Cardiac fibroblast (primary cell): ENCODE measurements around the gene OBSCN.
"Not testable (repeated sequence)": the region's sequence is repeated elsewhere in the genome, so short reads cannot be mapped to it uniquely, and the experiment has no call there.

Source experiments
- DNase-seq, 2 donors: peaks; one replicate each; pipeline versions ENCODE4 v3.0.0 to v3.0.0-alpha.2; 2010; ENCODE audit warnings: low read depth in 2 of 2
- H3K4me3 ChIP-seq, 2 donors: replicated peaks in 1 of 2; 1 replicate in 1 of 2; 2 replicates in 1 of 2; pipeline ENCODE4 v1.5.1; 2011; ENCODE audit warnings: low read depth in 2 of 2, low read length in 2 of 2, mild to moderate bottlenecking in 2 of 2, moderate library complexity in 1 of 2
- CTCF ChIP-seq: IDR thresholded peaks from one replicate; pipeline ENCODE4 v1.5.1; 2011; ENCODE audit warnings: low read depth, mild to moderate bottlenecking, low read length, inconsistent platforms

The OBSCN gene

GRCh38 chr1:228216371-228217320, 8.8 kb downstream of the OBSCN start:
- H3K4me3 ChIP-seq, result no peak overlapping the region
- no peak for DNase-seq
- no peak for TF ChIP-seq CTCF

GRCh38 chr1:228217551-228218344, 9.9 kb downstream of the OBSCN start:
- TF ChIP-seq CTCF, result no peak
- no peak for DNase-seq
- no peak overlapping the region for H3K4me3 ChIP-seq

- DNase-seq, result no peak
- H3K4me3 ChIP-seq, result no peak overlapping the region
- TF ChIP-seq CTCF, result no peak
Observed at GRCh38 chr1:228218513-228219244, 10.8 kb downstream of the OBSCN start.

GRCh38 chr1:228219245-228219961, 11.6 kb downstream of the OBSCN start:
- no peak for TF ChIP-seq CTCF
- no peak for DNase-seq
- H3K4me3 ChIP-seq, result no peak overlapping the region

GRCh38 chr1:228219962-228220780, 12.3 kb downstream of the OBSCN start:
- no peak for DNase-seq
- no peak for TF ChIP-seq CTCF
- no peak overlapping the region for H3K4me3 ChIP-seq

- not testable (repeated sequence) for H3K4me3 ChIP-seq, DNase-seq
Observed at GRCh38 chr1:228221097-228221496, 13.3 kb downstream of the OBSCN start.
